ENCODE results near the gene HIP1R. TPM values are rescaled to one million over a fixed set of nuclear protein-coding genes. Genes with fewer than 3 reads are reported as not detected.

HIP1R gene
- total RNA-seq, 1 donor from 2014 or later: 31.3 TPM

DNA sequence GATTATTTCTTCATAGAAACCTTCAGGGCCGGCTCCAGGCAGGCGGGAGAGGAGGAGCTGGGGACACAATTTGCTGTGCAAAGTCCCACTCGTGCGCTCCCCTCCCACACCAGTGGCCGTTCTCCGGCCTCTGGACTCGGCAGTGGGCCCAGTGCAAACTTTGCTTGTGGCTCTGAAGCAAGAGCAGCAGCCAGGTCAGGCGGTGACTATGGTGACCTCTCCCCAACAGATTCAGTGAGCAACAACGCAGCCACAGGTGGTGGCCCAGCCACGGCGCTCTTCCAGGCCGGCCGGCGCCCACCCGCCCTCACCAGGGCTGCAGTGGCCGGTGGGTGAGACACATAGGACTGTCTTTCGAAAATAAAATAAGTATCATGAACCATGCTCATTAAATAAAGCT lies 31.1 kb downstream of the HIP1R start:
- Mint-ChIP-seq H3K4me1 (ENCODE audit: unreplicated experiment) (peaks cover 21% of the 10 kb centered on the region), H3K9me3 (ENCODE audit: unreplicated experiment) (no peaks in the 10 kb centered on the region), H3K4me3 (ENCODE audit: unreplicated experiment) (no peak overlapping the region), H3K27ac (ENCODE audit: unreplicated experiment) (no peak overlapping the region), H3K27me3 (ENCODE audit: unreplicated experiment) (no peaks in the 10 kb centered on the region), H3K36me3 (ENCODE audit: unreplicated experiment) (peaks cover 33% of the 10 kb centered on the region)
- TF ChIP-seq, protein P1, sequence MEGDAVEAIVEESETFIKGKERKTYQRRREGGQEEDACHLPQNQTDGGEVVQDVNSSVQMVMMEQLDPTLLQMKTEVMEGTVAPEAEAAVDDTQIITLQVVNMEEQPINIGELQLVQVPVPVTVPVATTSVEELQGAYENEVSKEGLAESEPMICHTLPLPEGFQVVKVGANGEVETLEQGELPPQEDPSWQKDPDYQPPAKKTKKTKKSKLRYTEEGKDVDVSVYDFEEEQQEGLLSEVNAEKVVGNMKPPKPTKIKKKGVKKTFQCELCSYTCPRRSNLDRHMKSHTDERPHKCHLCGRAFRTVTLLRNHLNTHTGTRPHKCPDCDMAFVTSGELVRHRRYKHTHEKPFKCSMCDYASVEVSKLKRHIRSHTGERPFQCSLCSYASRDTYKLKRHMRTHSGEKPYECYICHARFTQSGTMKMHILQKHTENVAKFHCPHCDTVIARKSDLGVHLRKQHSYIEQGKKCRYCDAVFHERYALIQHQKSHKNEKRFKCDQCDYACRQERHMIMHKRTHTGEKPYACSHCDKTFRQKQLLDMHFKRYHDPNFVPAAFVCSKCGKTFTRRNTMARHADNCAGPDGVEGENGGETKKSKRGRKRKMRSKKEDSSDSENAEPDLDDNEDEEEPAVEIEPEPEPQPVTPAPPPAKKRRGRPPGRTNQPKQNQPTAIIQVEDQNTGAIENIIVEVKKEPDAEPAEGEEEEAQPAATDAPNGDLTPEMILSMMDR (IDR thresholded peaks at IDR 0.05): no peak
- no peak for DNase-seq (ENCODE audit: extremely low spot score, unreplicated experiment)

DNA sequence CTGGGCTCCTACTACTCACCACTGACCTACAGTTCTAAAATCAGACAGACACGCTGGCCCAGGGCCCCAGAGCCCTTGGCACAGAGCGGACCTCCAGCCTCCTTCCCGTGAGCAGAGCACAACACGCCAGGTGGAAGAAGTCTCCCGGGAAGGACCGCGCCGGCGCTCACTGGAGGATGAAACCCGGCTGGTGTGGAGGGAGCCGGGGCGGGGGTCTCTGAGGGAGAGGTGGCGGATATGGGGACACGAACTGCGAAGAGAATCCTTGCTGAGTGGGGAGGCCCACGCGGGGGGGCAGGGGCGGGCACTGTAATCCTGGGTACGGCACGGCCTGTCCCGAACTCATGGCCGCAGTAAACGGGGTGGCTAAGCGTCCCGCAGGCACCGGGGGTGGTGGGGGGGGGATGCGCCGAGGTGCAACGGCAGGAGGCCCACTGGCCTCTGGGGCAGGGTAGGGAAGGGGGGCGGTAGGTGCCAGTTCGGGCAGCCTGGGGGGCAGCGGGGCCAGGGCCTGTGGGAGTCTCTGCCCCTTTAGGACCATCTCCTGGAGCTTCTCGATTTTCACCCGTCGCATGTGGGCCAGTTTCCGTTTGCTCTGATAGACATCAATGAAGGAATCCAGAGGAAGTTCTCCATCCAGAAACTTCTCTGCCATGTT lies 31.8 kb downstream of the HIP1R start:
- peaks cover 26% of the 10 kb centered on the region for H3K4me1 Mint-ChIP-seq (ENCODE audit: unreplicated experiment)
- DNase-seq (ENCODE audit: extremely low spot score, unreplicated experiment): no peak
- H3K9me3 Mint-ChIP-seq (ENCODE audit: unreplicated experiment): no peaks in the 10 kb centered on the region
- no peak overlapping the region for H3K27ac Mint-ChIP-seq (ENCODE audit: unreplicated experiment)
- H3K27me3 Mint-ChIP-seq (ENCODE audit: unreplicated experiment): no peaks in the 10 kb centered on the region
- no peak overlapping the region for H3K4me3 Mint-ChIP-seq (ENCODE audit: unreplicated experiment)
- H3K36me3 Mint-ChIP-seq (ENCODE audit: unreplicated experiment): peaks cover 33% of the 10 kb centered on the region
- TF ChIP-seq, protein P1 (IDR thresholded peaks at IDR 0.05): no peak

DNA sequence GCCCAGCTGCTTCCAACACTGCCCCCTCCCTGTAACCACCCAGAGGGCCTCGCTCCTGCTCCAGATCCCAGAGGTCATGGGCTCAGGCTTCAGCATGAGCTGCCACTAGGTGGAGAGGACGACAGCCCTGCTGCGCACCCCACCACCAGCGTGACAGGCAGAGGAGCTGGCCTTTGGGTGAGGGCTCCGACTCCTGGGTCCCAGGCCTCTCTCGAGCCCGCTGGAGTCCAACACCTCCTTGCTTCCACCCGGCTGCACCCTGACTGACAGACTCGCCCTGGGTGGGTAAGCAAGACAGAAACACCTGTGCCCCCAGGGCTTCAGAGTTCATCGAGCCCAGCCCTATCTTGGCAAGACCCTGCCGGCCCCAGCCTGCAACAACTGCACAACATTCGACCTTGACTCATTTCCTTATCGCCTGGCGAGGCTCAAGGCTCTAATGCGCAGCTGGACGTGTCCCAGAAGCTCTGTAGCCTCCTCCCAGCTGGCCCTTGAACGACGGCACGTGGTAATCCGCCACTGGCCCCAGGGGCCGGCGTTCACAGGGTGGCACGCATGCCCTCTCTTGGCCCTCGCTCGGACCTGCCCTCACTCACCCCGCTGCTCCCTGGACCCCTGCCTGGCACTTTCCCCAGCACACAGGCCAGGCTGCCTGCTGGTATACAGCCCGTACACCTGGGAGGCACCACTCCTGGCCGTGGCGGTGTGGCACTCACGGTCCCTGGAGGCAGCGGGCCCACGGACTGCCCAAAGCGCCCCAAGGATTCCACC lies 32.6 kb downstream of the HIP1R start:
- Mint-ChIP-seq H3K9me3 (ENCODE audit: unreplicated experiment) (no peaks in the 10 kb centered on the region), H3K27ac (ENCODE audit: unreplicated experiment) (no peak overlapping the region), H3K27me3 (ENCODE audit: unreplicated experiment) (no peaks in the 10 kb centered on the region), H3K4me1 (ENCODE audit: unreplicated experiment) (peaks cover 34% of the 10 kb centered on the region), H3K36me3 (ENCODE audit: unreplicated experiment) (peaks cover 33% of the 10 kb centered on the region), H3K4me3 (ENCODE audit: unreplicated experiment) (no peak overlapping the region)
- DNase-seq (ENCODE audit: extremely low spot score, unreplicated experiment): no peak
- TF ChIP-seq, protein P1 (IDR thresholded peaks at IDR 0.05): no peak

DNA sequence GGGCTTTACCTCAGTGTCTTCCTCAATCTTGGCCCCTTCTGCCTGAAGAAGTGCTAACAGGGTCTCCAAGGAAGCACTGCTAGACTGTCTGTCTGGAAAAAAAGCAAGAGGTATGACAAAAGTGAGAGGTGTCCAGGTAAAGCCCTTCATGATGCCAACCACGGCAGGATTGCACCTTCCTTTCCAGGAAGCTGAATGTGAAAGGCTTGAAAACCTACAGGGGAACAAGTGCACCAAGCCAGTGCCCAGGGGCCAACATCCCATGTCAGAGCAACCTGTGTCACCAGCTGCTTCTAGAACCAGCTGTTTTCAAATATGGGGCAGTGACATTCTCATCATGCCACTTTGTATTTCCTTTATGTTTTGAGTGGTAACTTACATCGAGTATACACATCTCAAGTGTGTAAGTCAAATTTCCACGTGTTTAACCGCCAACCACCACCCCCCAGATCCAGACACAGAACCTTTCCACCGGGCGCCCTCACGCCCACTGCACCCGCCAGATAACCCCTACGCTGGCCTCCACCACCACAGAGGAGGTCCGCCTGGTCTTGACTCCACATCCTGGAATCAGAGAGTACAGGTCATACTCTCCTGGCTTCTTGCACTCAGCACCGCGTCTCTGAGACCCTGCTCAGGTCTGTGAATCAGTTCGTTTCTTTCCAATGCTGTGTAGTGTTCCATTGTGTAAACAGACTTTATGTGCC lies 33.4 kb downstream of the HIP1R start:
- H3K27me3 Mint-ChIP-seq (ENCODE audit: unreplicated experiment): no peaks in the 10 kb centered on the region
- peaks cover 32% of the 10 kb centered on the region for H3K36me3 Mint-ChIP-seq (ENCODE audit: unreplicated experiment)
- no peak for DNase-seq (ENCODE audit: extremely low spot score, unreplicated experiment)
- H3K4me3 Mint-ChIP-seq (ENCODE audit: unreplicated experiment): no peak overlapping the region
- no peaks in the 10 kb centered on the region for H3K9me3 Mint-ChIP-seq (ENCODE audit: unreplicated experiment)
- TF ChIP-seq, protein P1 (IDR thresholded peaks at IDR 0.05): no peak
- peaks cover 35% of the 10 kb centered on the region for H3K4me1 Mint-ChIP-seq (ENCODE audit: unreplicated experiment)
- H3K27ac Mint-ChIP-seq (ENCODE audit: unreplicated experiment): no peak overlapping the region
